ENCODE results near the gene TNIP1.
A peak's percentile ranks its signal among the peaks of the same experiment; 100 is the strongest.

Gene TNIP1

DNA sequence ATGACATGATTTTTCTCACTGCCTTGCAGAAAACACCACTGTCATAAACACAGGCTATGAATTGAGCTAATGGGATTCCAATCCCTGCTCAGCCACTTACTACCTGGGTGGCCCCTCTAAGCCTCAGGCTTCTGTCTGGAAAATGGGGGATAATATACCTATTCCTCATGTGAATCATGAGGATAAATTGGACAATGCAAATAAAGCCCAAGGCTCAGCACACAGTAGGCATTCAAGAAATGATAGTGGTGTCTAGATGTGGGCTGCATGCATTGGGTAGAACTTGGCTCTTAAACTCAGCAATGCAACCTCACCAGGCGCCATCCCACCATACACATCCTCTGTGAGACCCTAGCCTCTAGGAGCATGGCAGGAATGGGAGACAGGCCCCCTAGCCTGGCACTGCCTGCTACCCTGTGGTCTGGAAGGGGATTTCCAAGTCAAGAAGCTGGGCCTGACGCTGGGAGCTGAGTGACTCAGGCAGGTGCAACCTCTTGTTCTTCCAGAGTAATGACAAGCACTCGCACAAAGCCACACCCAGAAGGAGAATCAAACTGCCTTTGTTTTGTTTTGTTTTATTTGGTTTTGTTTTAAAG is 2.3 kb upstream of the TNIP1 start:
- no peak for DNase-seq (ENCODE audit: low read depth)

GRCh38 chr5:151082282-151082902 is 1.6 kb upstream of the TNIP1 start:
- no peak for DNase-seq (ENCODE audit: low read depth)

DNA sequence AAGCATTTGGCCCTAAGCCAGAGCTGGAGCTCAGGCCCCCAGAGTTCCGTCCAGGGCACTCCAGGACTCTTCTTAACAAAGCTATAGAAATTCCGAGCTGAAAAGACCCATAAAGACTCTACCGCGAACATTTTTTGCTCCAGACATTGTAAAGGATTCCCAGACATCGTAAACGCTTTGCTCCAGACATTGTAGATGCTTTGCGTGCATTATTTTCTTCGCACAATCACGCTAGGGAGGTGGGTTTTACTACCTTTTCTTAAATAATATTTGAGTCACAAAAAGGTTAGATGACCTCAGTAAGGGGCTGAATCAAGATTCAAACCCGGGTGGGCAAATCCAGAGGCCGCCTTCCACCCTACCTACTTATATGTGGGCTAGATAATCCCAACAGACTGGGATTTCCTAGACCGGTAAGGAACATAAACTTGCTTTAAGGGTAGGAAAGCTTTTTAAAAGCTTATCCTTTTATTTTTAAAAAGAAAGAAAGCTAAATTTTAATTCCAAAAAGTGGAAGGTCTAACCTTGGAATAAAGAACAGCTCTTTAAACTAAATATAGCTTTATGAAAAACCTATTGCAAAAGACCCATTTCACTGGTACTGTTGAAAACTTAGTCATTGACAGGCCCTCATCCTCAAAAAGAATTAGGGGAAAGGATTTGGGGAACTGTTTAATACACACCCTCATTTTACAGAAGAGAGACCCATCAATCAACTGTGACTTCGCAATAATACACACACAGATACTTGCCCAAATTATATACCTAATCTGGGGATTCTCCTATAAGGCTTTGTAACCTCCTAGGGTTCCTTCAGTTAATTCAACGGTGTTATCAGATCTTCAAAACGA is 822 bp upstream of the TNIP1 start:
- DNase-seq (ENCODE audit: low read depth), result no peak

DNA sequence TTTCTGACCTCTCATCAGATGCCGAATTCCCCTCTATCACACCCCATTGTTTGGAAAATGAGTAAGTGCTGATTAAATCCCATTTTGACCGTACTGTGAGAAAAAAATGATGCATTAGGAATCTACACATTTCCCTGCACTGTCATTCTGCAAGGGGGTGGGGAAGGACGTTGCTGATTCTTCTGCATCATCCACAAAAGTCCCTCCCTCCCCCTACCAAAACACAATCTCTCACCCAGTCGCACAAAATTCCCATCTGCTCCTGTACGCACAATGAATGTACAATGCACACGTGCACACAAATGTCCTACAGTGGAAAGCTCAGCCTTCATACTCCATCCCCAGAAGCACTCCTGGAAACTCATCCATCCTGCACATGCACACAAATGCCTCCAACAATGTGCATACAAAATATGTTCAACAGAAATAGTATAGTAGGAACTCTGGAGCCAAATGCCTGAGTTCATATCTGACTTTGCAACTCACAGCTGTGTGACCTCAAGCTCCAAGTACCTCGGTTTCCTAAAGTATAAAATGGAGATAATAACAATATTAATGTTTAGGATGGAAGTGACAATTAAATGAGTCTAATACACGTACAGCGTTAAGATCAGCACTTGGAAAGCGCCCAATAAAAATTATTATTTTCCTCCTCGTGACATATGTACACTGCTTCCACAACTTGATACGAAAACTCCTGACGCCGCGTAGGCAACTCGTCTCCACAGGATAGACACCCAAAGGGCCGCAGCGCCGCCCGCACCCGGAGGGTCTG is 809 bp downstream of the TNIP1 start:
- DNase-seq (ENCODE audit: low read depth), result no peak

DNA sequence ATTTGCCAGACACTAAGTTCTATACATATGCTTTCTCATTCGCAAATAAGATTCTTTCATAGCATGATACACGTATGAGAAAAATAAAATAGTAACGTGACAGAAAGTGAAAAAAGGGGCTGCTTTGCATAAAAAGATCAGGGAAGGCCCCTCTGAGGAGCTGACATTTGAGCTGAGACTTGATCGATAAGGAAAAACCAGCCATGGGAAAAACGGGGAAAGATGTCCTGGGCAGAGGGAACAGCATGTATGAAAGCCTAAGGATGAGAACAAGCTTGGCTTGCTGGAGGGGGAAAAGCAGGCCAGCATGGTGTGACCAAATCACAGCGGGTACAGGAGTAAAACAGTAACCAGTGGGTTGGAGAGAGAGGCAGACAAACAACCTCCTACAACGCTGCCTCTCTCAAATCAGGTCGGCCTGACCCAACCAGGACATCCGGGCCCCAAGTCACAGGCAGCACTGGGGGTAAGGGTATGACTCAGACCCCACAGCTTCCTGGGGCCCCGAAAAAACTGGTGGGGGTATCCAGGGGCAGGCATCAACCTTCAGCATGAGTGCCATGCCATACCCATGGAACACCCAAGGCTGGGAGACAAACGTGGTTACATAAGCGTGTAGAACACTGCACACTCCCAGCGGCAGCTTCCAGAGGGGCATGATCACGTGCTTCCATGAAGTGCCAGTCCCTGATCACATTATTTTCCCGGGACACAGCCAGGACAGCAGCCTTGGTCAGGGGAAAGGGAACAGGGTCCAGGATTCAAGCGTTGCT is 2.2 kb downstream of the TNIP1 start:
- DNase-seq (ENCODE audit: low read depth), result no peak

- DNase-seq (ENCODE audit: low read depth), result no peak
Observed at GRCh38 chr5:151077967-151078366, 2.9 kb downstream of the TNIP1 start.

DNA sequence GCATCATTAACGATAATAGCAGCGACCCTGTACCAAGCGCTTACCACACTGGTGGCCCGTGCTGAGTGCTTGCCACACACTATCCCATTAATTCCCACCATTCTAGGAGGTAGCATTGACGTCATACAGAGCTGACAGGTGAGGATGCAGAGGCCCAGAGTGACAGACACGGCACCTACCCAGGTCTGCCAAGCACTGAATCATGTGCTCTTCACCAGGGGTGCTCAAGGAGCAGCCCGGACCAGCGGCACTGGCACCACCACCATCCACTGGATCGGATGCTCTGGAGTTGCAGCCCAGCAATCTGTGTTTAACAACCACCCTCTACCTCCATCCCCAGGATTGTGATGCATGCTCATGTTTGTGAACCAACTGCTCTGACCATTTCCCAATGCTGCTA is 3.4 kb downstream of the TNIP1 start:
- DNase-seq (ENCODE audit: low read depth), result no peak

DNA sequence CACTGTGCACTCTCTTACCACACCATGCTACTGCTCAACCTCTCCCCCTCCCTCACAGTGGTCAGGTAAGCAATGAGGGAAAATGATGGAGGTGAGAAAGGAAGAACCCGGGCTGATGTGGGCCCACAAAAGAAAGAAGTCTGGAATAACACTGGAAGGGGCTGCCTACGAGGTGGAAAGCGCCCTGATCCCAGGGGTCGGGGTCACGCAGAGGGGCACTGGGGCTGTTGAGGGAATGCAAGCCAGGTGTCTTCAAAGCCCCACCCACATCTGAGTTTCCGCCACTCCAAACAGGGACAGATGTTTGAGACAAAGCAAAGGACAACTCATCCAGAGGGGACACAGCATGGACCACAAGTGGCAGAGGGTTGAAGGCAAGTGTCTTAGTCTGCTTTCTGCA is 4.2 kb downstream of the TNIP1 start:
- DNase-seq (ENCODE audit: low read depth), result no peak

DNA sequence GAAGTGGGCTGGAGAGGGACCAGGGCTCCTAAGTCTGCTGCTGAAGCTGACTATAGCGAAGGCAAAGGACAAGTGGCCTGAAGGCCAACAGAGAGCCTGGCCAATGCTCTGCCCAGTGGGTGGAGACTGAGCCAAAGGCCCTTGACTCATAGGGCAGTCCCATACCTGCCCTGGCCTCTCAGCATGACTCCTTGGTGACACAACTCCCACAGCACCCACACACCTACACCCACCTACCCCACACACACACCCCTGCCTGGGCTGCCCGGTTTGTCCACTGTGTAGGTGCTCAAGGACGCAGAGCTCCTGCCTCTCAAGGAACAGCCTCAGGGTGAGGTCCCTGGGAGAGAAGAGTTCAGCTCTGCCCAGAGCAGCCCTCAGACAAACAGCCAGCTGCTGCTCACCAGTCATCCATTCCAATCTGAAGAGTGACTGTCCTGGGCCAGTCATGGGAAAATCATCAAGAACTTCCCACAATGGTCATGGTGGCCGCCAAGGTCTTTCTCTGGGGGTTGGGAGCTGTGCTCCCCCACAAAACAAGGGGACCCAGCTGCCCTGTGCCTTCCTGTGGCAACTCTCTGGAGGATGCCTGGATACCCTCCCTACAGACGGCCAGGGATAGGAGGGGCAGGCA is 5.0 kb downstream of the TNIP1 start:
- DNase-seq (ENCODE audit: low read depth), result no peak

DNA sequence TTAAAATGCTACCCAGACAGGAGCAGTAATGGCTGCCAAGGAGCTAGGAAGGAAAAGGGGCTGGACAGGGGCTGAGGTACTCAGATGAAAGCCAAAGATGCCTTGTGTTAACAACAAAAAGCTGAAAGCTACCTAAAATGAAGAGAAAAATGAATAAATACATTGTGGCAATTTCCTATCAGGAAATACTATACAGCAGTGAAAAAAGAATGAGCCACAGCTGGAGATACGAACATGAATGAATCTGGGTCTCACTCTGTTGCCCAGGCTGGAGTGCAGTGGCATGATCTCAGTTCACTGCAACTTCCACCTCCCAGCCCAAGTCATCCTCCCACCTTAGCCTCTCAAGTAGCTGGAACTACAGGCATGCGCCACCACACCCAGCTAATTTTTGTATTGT is 6.3 kb downstream of the TNIP1 start:
- DNase-seq (ENCODE audit: low read depth), result no peak

- DNase-seq (ENCODE audit: low read depth), result no peak
Observed at GRCh38 chr5:151073280-151073679, 7.6 kb downstream of the TNIP1 start.

DNA sequence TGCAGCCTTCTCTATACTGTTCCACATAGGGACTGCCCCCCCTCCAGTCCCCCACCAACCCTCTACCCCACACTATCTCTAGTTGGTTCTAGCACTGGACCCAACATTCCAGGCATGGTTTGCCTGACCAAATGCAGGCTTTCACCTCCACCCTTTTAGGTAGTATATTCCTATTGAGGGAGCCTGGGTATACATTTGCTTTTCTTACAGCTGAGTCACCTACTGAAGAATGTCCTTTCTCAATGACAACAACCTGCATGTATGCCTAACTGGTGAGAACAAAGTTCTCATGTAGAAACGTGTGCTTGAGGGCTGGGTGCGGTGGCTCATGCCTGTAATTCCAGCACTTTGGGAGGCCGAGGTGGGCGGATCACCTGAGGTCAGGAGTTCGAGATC is 8.2 kb downstream of the TNIP1 start:
- DNase-seq (ENCODE audit: low read depth), result no peak

GRCh38 chr5:151071848-151072629 is 8.8 kb downstream of the TNIP1 start:
- DNase-seq (ENCODE audit: low read depth), result no peak

DNA sequence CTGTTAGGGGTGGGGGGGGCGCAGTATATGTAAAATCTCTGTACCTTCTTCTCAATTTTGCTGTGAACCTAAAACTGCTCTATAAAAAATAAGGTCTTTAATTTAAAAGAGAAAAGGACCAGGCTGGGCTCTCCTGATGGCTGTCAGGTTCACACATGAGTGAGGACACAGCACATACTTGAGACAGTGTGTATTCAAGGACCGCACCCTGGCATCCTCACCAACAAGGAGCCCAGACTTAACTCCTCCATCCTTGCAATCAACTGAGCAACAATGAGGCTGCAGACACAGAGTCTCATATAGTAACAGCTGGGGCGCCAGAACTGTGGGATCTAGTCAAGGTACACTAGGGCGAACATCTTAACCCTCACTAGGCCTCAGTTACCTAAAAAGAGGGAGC is 9.8 kb downstream of the TNIP1 start:
- no peak for DNase-seq (ENCODE audit: low read depth)

GRCh38 chr5:151070449-151070848 is 10.4 kb downstream of the TNIP1 start:
- peak; percentile 64 for DNase-seq (ENCODE audit: low read depth)

DNA sequence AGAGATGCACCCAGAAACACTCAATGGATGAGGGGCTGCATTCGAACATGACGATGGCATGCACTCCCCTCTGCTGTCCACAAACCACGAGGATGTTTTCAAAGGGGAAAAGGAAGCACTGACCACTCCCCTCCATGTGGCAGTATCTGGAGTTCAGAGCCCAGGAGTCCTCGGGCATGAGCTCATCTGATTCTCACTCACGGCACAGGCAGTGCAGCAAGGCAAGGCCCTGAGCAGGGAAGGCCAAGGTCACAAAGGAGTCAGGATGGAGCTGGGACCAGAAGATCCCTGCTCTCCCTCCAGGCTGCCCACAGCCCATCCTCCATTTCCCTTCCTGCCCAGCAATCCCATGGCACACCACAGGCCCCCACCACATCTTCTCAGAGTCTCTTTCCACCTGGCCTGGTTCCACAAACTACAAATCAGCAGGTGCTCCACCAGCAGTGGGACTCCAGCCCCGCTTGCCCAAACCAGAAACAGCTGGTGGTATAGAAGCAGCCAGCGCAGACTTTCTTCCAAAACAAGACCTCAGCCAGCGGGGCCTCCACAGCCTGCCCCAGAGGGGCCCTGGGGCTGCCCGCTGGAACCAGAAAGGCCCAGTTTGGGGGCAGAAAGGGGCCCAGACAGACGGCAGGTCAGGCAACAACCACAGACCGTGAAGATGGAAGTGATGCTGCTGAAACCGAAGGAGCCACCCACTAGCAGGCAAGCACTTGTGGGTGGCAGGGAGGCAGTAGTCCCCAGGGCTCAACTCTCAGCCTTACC is 12.2 kb downstream of the TNIP1 start:
- DNase-seq (ENCODE audit: low read depth), result no peak

DNA sequence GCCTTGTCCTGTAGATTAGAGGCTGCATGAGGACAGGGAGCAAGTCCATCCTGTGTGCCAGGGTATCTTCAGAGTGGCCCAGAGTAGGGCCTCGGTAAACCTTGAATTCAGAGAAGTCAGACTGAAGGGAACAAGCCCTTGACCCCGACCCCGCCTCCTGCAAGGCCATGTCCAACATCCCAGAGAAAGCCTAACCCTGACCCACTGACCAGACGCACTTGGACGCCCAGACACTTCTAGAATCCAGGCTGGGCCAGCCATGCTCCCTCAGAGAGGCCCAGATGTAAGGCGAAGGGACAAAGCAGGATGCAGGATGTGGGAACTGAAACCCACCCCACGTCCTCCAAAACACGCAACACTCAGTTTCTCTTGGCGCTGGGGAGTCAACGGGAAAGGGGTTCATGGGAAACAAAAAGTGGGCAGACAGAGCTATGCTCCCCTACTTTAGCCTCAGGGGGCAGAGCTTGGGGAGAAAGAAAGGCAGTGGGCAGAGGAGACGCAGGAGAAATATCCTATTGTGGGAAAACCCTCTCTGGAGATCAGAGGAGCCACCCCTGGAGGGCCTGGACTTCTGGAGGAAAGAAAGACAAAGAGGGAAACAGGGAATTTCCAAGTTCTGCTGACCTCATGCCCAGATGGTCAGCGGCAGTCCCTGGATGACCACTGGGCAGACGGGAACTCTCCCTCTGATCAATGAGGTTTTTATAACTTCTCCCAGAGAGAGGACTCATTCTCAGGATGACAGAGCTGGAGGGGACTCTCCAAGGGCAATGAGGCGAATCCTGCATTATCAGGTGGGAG is 13.0 kb downstream of the TNIP1 start:
- no peak for DNase-seq (ENCODE audit: low read depth)

DNA sequence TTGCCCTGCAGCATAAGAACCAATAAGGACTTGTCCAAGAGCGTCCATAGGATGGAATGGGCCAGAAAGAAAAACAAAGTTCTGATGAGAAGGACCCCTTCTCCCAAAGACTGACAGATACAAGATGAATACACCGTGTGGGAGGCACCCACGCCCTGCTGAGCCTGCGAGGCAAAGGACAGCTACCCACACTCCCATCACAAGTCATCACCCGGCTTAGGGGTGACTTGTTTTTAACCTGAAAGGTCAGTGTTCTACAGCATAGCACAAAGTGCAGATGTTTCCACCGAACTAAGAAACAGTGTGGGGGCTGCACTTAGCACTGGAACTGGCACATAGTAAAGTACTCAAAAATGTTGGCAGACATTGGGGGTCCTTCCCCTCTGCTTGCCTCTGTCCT is 13.9 kb downstream of the TNIP1 start:
- DNase-seq (ENCODE audit: low read depth), result no peak

GRCh38 chr5:151065609-151066008 is 15.2 kb downstream of the TNIP1 start:
- DNase-seq (ENCODE audit: low read depth), result no peak

Data from fibroblast of gingiva (primary cell).